HG03432 (cell line): ENCODE data around the gene USP17L24.
"Not testable (repeated sequence)": the region's sequence is repeated elsewhere in the genome, so short reads cannot be mapped to it uniquely, and the experiment has no call there.

ENCODE experiments used
- ATAC-seq: cut with Tn5 transposase; IDR thresholded peaks from one replicate; pipeline ENCODE4 v1.9.1; 2021; ENCODE audit warnings: mild to moderate bottlenecking, moderate library complexity; ENCODE audit not compliant: unreplicated experiment

USP17L24 gene

GRCh38 chr4:9324865-9325264, at the start of gene USP17L24:
Gene USP17L24, plus strand, starts transcription at chr4:9325165. Its CDS starts 0 bp downstream, at chr4:9325165.
- not testable (repeated sequence) for ATAC-seq

- ATAC-seq: not testable (repeated sequence)
Measured at GRCh38 chr4:9324191-9324590, 774 bp upstream of the USP17L24 start.

- ATAC-seq: not testable (repeated sequence)
Measured at GRCh38 chr4:9329611-9330010, 4.6 kb downstream of the USP17L24 start, which contains the start of gene USP17L25. Gene USP17L25, plus strand, starts transcription at chr4:9329911. Its CDS starts 0 bp downstream, at chr4:9329911.

GRCh38 chr4:9334358-9334757, 9.4 kb downstream of the USP17L24 start, which contains the start of gene USP17L26:
Gene USP17L26, plus strand, starts transcription at chr4:9334658. Its CDS starts 0 bp downstream, at chr4:9334658.
- ATAC-seq: not testable (repeated sequence)

- not testable (repeated sequence) for ATAC-seq
Measured at GRCh38 chr4:9339103-9339502, 14.1 kb downstream of the USP17L24 start, which contains the start of gene USP17L5. Gene USP17L5, plus strand, starts transcription at chr4:9339403. Its CDS starts 0 bp downstream, at chr4:9339403.

GRCh38 chr4:9343848-9344247, 18.9 kb downstream of the USP17L24 start, which contains the start of gene USP17L27:
Gene USP17L27, plus strand, starts transcription at chr4:9344148. Its CDS starts 0 bp downstream, at chr4:9344148.
- not testable (repeated sequence) for ATAC-seq

- ATAC-seq: not testable (repeated sequence)
Measured at GRCh38 chr4:9348593-9348992, 23.6 kb downstream of the USP17L24 start, which contains the start of gene USP17L28. Gene USP17L28, plus strand, starts transcription at chr4:9348893. Its CDS starts 0 bp downstream, at chr4:9348893.

GRCh38 chr4:9350866-9351265, 25.9 kb downstream of the USP17L24 start:
- not testable (repeated sequence) for ATAC-seq

GRCh38 chr4:9353338-9353737, 28.4 kb downstream of the USP17L24 start, which contains the start of gene USP17L29:
Gene USP17L29, plus strand, starts transcription at chr4:9353638. Its CDS starts 0 bp downstream, at chr4:9353638.
- not testable (repeated sequence) for ATAC-seq

- not testable (repeated sequence) for ATAC-seq
Measured at GRCh38 chr4:9362829-9363228, 37.9 kb downstream of the USP17L24 start, which contains the start of gene USP17L30. Gene USP17L30, plus strand, starts transcription at chr4:9363129. Its CDS starts 0 bp downstream, at chr4:9363129.
